Mucosa of descending colon (tissue), 3 donors: ENCODE data around the gene MTFP1. TPM values are rescaled to one million over a fixed set of nuclear protein-coding genes. Genes with fewer than 3 reads are reported as not detected.
"Not testable (repeated sequence)": the region's sequence is repeated elsewhere in the genome, so short reads cannot be mapped to it uniquely, and the experiment has no call there.

ENCODE experiments used
- ATAC-seq: fragments of 200-7000 bp; cut with Tn5 transposase; one replicate; pipeline ENCODE4 v1.9.1; 2020; ENCODE audit warnings: mild to moderate bottlenecking, moderate library complexity
- DNase-seq, 3 donors: peaks; one replicate each; pipeline ENCODE4 v3.0.0-alpha.2; 2020
- H3K36me3 ChIP-seq: fragments of 200-600 bp; one replicate; pipeline ENCODE4 v1.8.0; 2021; ENCODE audit warnings: low read depth, mild to moderate bottlenecking
- H3K4me1 ChIP-seq: fragments of 200-600 bp; one replicate; pipeline ENCODE4 v1.8.0; 2021; ENCODE audit warnings: low read depth, mild to moderate bottlenecking
- H3K4me3 ChIP-seq: fragments of 200-600 bp; one replicate; pipeline ENCODE4 v1.8.0; 2021; ENCODE audit warnings: mild to moderate bottlenecking
- H3K9me3 ChIP-seq: fragments of 200-600 bp; one replicate; pipeline ENCODE4 v1.8.0; 2021; ENCODE audit warnings: mild to moderate bottlenecking
- intact Hi-C, 2 donors: fragments of 100-400 bp; cut with DNase I in 1 of 2; cut with micrococcal nuclease in 1 of 2; formaldehyde crosslinking; loops; one replicate each; pipeline versions ENCODE4 v1.11.0 to v1.11.1; 2022; cut with DNase I, micrococcal nuclease
- total RNA-seq, 3 donors: library from RNA; stranded (reverse); fragmentation: NEBNext Ultra II Directional in 2 of 3; extraction: Animal tissue kit (Norgen Biotek cat#: 25700) in 2 of 3; gene quantifications; one replicate each; pipeline versions ENCODE4 v1.2.1 to v1.2.4, GENCODE V29; 2021 to 2023
- TF ChIP-seq, protein P1 (sequence below): fragments of 200-600 bp; IDR thresholded peaks from one replicate; pipeline ENCODE4 v1.8.0; 2022; ENCODE audit warnings: antibody characterized with exemption, mild to moderate bottlenecking
- donor health status: DM: no; HTN: no; CAD: no; lungs with moderate emphysema.
- donor health status: DM: no; HTN: no; CAD: no.
- donor health status: DM: no; HTN: yes; CAD: no.

MTFP1 gene
- total RNA-seq, 3 donors from 2014 or later = 14.0 to 26.0 (median 25.3) TPM

DNA sequence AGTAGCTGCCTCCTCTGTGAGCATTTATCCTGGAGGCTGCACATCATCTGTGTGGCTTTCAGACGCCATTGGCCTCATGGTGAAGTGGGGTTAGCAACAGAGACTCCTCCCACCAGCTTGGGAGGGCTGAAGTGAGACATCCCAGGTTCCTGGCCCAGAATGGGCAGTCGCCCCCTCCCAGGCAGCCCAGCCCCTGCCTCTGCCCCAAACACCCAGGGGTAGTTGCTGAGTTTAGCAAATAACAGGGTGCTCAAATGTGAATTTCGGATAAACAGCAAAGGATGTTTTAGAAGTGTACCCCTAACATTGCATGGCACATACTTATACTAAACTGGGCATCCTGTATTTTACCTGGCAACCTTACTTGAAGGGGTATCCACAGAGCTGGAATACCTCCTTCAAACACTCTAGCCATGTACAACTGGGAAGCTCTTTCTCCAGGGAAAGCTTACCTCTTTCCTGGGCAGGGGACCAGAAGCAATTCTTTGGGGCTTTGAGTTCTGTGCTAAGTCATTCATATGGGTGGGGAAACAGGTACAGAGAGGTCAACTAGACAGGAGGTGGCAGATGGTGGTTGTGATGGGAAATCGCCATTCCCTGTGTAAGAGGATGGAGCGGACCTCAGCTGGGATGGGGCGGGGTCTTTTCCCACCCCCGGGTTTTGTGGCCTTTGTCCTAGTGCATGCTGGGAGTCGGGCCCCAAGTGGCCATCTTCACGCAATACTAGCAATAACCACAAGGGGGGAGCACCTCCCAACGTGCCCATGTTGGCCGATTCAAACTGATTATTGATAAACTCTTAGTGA is 19.3 kb downstream of the MTFP1 start:
- TF ChIP-seq, protein P1, sequence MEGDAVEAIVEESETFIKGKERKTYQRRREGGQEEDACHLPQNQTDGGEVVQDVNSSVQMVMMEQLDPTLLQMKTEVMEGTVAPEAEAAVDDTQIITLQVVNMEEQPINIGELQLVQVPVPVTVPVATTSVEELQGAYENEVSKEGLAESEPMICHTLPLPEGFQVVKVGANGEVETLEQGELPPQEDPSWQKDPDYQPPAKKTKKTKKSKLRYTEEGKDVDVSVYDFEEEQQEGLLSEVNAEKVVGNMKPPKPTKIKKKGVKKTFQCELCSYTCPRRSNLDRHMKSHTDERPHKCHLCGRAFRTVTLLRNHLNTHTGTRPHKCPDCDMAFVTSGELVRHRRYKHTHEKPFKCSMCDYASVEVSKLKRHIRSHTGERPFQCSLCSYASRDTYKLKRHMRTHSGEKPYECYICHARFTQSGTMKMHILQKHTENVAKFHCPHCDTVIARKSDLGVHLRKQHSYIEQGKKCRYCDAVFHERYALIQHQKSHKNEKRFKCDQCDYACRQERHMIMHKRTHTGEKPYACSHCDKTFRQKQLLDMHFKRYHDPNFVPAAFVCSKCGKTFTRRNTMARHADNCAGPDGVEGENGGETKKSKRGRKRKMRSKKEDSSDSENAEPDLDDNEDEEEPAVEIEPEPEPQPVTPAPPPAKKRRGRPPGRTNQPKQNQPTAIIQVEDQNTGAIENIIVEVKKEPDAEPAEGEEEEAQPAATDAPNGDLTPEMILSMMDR = peak; percentile 67
- H3K36me3 ChIP-seq = no peaks in the 10 kb centered on the region
- H3K4me3 ChIP-seq = no peak overlapping the region
- ATAC-seq (peak; percentile 83), DNase-seq (peak in 2 of 3 donors; percentile 54 to 69)
- no peaks in the 10 kb centered on the region for H3K9me3 ChIP-seq
- intact Hi-C loops = no loop called here
- peaks cover 2% of the 10 kb centered on the region for H3K4me1 ChIP-seq

DNA sequence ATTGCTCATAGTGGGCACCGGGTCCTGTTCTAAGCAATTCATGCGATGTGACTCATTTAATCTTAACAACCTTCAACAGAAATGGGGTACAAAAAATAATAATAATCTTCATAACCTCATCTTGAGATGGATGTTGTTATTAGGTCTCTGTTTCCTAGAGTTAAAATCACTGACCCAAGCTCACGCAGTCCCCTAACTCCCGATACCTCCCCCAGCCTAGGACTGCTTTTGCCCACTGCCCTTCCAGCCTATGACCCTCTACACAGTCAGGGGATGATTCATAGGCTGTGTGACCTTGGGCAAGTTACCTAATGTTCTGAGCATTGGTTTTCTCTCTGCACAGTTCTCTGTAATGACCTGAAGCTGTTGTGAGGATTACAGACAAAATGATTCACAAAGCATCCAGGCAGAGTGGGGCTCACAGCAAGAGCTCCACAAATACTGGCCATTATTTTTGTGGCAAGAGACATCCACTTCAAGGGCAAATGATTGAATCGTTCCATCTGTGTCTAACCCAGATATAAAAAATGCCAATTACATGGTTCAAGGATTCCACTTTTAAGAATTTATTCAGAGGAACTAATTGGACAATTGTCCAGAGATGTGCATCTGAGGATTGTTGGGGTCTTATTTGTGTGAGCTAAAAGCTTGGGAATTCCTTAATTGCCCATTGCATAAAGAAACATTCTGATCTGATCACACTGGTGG is 20.0 kb downstream of the MTFP1 start:
- Histone ChIP-seq H3K4me1 (peaks cover 2% of the 10 kb centered on the region), H3K9me3 (no peaks in the 10 kb centered on the region), H3K4me3 (no peak overlapping the region), H3K36me3 (no peaks in the 10 kb centered on the region)
- ATAC-seq (peak; percentile 20), DNase-seq (no peak)
- intact Hi-C loops = no loop called here
- TF ChIP-seq, protein P1 = no peak

DNA sequence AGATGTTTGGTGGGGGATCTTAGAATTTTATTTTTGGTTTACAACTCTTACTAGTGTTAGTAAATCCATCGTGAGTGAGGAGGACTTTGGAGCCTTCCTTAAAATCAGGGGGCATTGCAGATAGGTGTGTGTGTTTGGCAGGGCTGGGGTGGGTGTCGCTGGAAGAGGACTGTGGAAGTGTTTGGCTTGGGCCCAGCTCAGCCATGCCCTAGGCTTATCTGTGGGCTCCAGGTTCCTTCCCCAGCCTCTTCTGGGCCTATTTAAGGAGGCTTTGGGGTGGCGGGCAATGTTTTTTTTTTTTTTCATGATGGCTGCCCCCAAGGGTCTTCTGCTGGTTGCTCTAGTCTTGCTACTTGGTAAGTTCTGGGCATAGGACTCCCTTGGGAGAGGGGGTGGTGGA is 22.1 kb downstream of the MTFP1 start:
- TF ChIP-seq, protein P1 = no peak
- intact Hi-C loops = no loop called here
- H3K9me3 ChIP-seq = no peaks in the 10 kb centered on the region
- no peak for DNase-seq
- no peak for ATAC-seq
- H3K4me3 ChIP-seq = no peak overlapping the region
- H3K36me3 ChIP-seq = no peaks in the 10 kb centered on the region
- H3K4me1 ChIP-seq = peaks cover 2% of the 10 kb centered on the region

DNA sequence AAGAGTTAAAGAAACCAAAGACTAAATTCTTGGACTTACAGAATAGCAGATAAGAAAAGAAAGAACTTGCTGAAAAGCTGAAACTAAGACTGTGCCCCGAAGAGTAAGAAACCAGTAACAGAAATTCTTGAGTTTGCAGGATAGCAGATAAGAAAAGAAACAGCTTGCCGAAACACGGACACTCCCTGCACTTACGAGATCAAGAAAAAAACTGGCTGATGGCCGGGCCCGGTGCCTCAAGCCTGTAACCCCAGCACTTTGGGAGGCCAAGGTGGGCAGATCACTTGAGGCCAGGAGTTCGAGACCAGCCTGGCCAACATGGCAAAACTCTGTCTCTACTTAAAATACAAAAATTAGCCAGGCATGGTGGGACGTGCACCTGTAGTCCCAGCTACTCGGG is 25.9 kb downstream of the MTFP1 start:
- intact Hi-C loops = not testable (repeated sequence)

DNA sequence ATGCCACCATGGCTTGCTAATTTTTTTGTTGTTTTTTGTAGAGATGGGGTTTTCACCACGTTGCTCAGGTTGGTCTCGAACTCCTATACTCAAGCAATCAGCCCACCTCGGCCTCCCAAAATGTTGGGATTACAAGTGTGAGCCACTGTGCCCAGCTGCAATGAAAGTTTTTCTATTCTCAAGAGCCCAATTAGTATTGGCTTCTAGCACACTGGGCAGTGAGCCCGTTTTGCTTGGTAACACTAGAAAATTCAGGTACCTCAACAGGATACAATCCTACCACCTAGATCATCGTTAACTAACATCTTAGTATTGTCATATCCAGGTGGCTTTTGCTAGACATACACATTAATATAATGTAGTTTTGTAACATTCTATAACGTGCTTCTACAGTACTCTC is 27.3 kb downstream of the MTFP1 start:
- DNase-seq (no peak), ATAC-seq (no peak)
- no peaks in the 10 kb centered on the region for H3K9me3 ChIP-seq
- no peaks in the 10 kb centered on the region for H3K4me1 ChIP-seq
- no peak overlapping the region for H3K4me3 ChIP-seq
- H3K36me3 ChIP-seq = no peaks in the 10 kb centered on the region
- intact Hi-C loops = no loop called here
- TF ChIP-seq, protein P1 = no peak

More for the DNA sequence above, 25.9 kb downstream of the MTFP1 start:
- not testable (repeated sequence) for H3K4me1 ChIP-seq, DNase-seq, H3K9me3 ChIP-seq, H3K36me3 ChIP-seq, H3K4me3 ChIP-seq, ATAC-seq
